Neural cell (in vitro differentiated cells): ENCODE results near the gene TESK1. TPM values are rescaled to one million over a fixed set of nuclear protein-coding genes. Genes with fewer than 3 reads are reported as not detected.
"Not testable (repeated sequence)": the region's sequence is repeated elsewhere in the genome, so short reads cannot be mapped to it uniquely, and the experiment has no call there.

Source experiments
- H2AFZ ChIP-seq: fragments of 200-600, 300-800 bp; sonication (generic), shearing (Covaris generic); 2 replicates; pipeline ENCODE4 v1.6.0; 2014; ENCODE audit warnings: low read depth, mild to moderate bottlenecking, antibody characterized with exemption, low read length, moderate library complexity
- H3F3A ChIP-seq: fragments of 200-600 bp; shearing (Covaris generic); 2 replicates; pipeline ENCODE4 v1.6.1; 2016; ENCODE audit warnings: mild to moderate bottlenecking, moderate library complexity, mixed read lengths, antibody characterized with exemption, low read length; ENCODE audit not compliant: insufficient read depth, poor library complexity, severe bottlenecking
- H3K27ac ChIP-seq: fragments of 200-600, 300-800 bp; sonication (generic), shearing (Covaris generic); 2 replicates; pipeline ENCODE4 v1.5.1; 2014; ENCODE audit warnings: mild to moderate bottlenecking, low read length, moderate library complexity
- H3K27me3 ChIP-seq: fragments of 300-800, 200-600 bp; sonication (generic), shearing (Covaris generic); 2 replicates; pipeline ENCODE4 v1.6.0; 2014; ENCODE audit warnings: mild to moderate bottlenecking, low read depth, low read length, moderate library complexity; ENCODE audit not compliant: insufficient read depth
- H3K36me3 ChIP-seq: fragments of 300-800, 200-600 bp; sonication (generic), shearing (Covaris generic); 2 replicates; pipeline ENCODE4 v1.5.1; 2014; ENCODE audit warnings: mild to moderate bottlenecking, antibody characterized with exemption, low read length, moderate library complexity; ENCODE audit not compliant: insufficient read depth
- H3K4me2 ChIP-seq: fragments of 300-800, 200-600 bp; sonication (generic), shearing (Covaris generic); 2 replicates; pipeline ENCODE4 v1.6.0; 2014; ENCODE audit warnings: mild to moderate bottlenecking, low read length
- H3K4me3 ChIP-seq: fragments of 300-800, 200-600 bp; sonication (generic), shearing (Covaris generic); 2 replicates; pipeline ENCODE4 v1.5.1; 2014; ENCODE audit warnings: mild to moderate bottlenecking, low read length, moderate library complexity
- H3K79me2 ChIP-seq: fragments of 200-600 bp; shearing (Covaris generic); replicated peaks from 2 replicates; pipeline ENCODE4 v1.6.0; 2014; ENCODE audit warnings: mild to moderate bottlenecking, low read length, moderate library complexity; ENCODE audit not compliant: insufficient read depth
- H3K9ac ChIP-seq: fragments of 300-800, 200-600 bp; sonication (generic), shearing (Covaris generic); 2 replicates; pipeline ENCODE4 v1.6.1; 2016; ENCODE audit warnings: mild to moderate bottlenecking, low read length, mixed read lengths
- H3K9me2 ChIP-seq: fragments of 200-600 bp; shearing (Covaris generic); 2 replicates; pipeline ENCODE4 v1.6.1; 2016; ENCODE audit warnings: mild to moderate bottlenecking, low read length, mixed read lengths; ENCODE audit not compliant: insufficient read depth
- H3K9me3 ChIP-seq: fragments of 200-600, 300-800 bp; sonication (generic), shearing (Covaris generic); 2 replicates; pipeline ENCODE4 v1.6.1; 2016; ENCODE audit warnings: mild to moderate bottlenecking, mixed run types, low read length, moderate library complexity, mixed read lengths
- H4K20me1 ChIP-seq: fragments of 200-600 bp; shearing (Covaris generic); 2 replicates; pipeline ENCODE4 v1.6.1; 2016; ENCODE audit warnings: mild to moderate bottlenecking, mixed run types; ENCODE audit not compliant: insufficient read depth
- CTCF ChIP-seq: fragments of 450-650 bp; IDR thresholded peaks from 2 replicates; pipeline ENCODE4 v1.5.1; 2014; ENCODE audit warnings: antibody characterized with exemption, mild to moderate bottlenecking, moderate library complexity; ENCODE audit not compliant: poor library complexity, severe bottlenecking
- EP300 ChIP-seq: fragments of 450-650 bp; conservative IDR thresholded peaks from 2 replicates; pipeline ENCODE4 v1.6.1; 2014; ENCODE audit warnings: antibody characterized with exemption, mild to moderate bottlenecking, moderate library complexity; ENCODE audit not compliant: poor library complexity, severe bottlenecking
- EZH2 ChIP-seq: fragments of 200-600, 300-800 bp; shearing (Covaris generic), sonication (generic); IDR thresholded peaks from 2 replicates; pipeline ENCODE4 v1.6.1; 2014; ENCODE audit warnings: antibody characterized with exemption, low read length, borderline replicate concordance, mild to moderate bottlenecking; ENCODE audit not compliant: insufficient read depth, poor library complexity, severe bottlenecking
- MXI1 ChIP-seq: fragments of 450-650 bp; conservative IDR thresholded peaks from 2 replicates; pipeline ENCODE4 v1.6.1; 2014; ENCODE audit warnings: antibody characterized with exemption, mild to moderate bottlenecking; ENCODE audit not compliant: poor library complexity, severe bottlenecking
- POLR2AphosphoS5 ChIP-seq: IDR thresholded peaks from 2 replicates; pipeline ENCODE4 v1.6.1; 2012
- RAD21 ChIP-seq: fragments of 450-650 bp; conservative IDR thresholded peaks from 2 replicates; pipeline ENCODE4 v1.6.1; 2014; ENCODE audit warnings: antibody characterized with exemption, mild to moderate bottlenecking, moderate library complexity
- REST ChIP-seq: IDR thresholded peaks from 2 replicates; pipeline ENCODE4 v1.6.1; 2012; ENCODE audit warnings: borderline replicate concordance
- SMC3 ChIP-seq: fragments of 450-650 bp; conservative IDR thresholded peaks from 2 replicates; pipeline ENCODE4 v1.6.1; 2014; ENCODE audit warnings: antibody characterized with exemption, mild to moderate bottlenecking, moderate library complexity; ENCODE audit not compliant: poor library complexity
- TAF1 ChIP-seq: IDR thresholded peaks from 2 replicates; pipeline ENCODE4 v1.6.1; 2012; ENCODE audit warnings: low read depth
- polyA plus RNA-seq: library from polyadenylated mRNA; depleted of rRNA; stranded (reverse); fragments of >200 nt; gene quantifications from 2 replicates; pipeline ENCODE4 v1.2.3, GENCODE V29; 2014

TESK1 gene
- polyA plus RNA-seq, 1 donor from 2014 or later, result 37.9 TPM

GRCh38 chr9:35594471-35594870 is 10.6 kb upstream of the TESK1 start:
- Histone ChIP-seq H3K9me3 (no peaks in the 10 kb centered on the region), H2AFZ (no peak overlapping the region)

GRCh38 chr9:35596907-35597306 is 8.2 kb upstream of the TESK1 start:
- not testable (repeated sequence) for H3K79me2 ChIP-seq, H3K9ac ChIP-seq, H2AFZ ChIP-seq, H3K4me2 ChIP-seq, H3K27me3 ChIP-seq, H3K27ac ChIP-seq, H3K4me3 ChIP-seq, H3K9me2 ChIP-seq, H3F3A ChIP-seq, H3K36me3 ChIP-seq, H4K20me1 ChIP-seq, H3K9me3 ChIP-seq

More at GRCh38 chr9:35594471-35594870, 10.6 kb upstream of the TESK1 start:
- Histone ChIP-seq H3K9me2 (no peaks in the 10 kb centered on the region), H3K27me3 (no peaks in the 10 kb centered on the region), H3K4me3 (no peak overlapping the region), H3K4me2 (no peak overlapping the region), H3K36me3 (no peaks in the 10 kb centered on the region), H3F3A (no peaks in the 10 kb centered on the region), H3K79me2 (no peaks in the 10 kb centered on the region), H3K9ac (no peak overlapping the region), H3K27ac (no peak overlapping the region), H4K20me1 (no peaks in the 10 kb centered on the region)
- no peak for TF ChIP-seq POLR2AphosphoS5
- TF ChIP-seq EZH2, result no peak
- TF ChIP-seq CTCF, result no peak
- TF ChIP-seq MXI1, result no peak
- TF ChIP-seq RAD21, result no peak
- no peak for TF ChIP-seq EP300
- TF ChIP-seq SMC3, result no peak
- no peak for TF ChIP-seq REST
- no peak for TF ChIP-seq TAF1
